OCI-LY1 (cell line): Measurements from ENCODE around the gene CCDC97.

ENCODE experiments used
- H2AFZ ChIP-seq: fragments of 200-600 bp; sonication (generic), shearing (Covaris generic); 2 replicates; pipeline ENCODE4 v1.6.0; 2014; ENCODE audit warnings: antibody characterized with exemption, mild to moderate bottlenecking, low read length
- H3F3A ChIP-seq: fragments of 200-600 bp; sonication (generic), shearing (Covaris generic); 2 replicates; pipeline ENCODE4 v1.6.0; 2014; ENCODE audit warnings: mild to moderate bottlenecking, antibody characterized with exemption, low read length, moderate library complexity; ENCODE audit not compliant: insufficient read depth
- H3K27ac ChIP-seq: fragments of 200-600 bp; sonication (generic); 2 replicates; pipeline ENCODE4 v1.5.1; 2014; ENCODE audit warnings: low read length, mixed run types, mild to moderate bottlenecking, low read depth; ENCODE audit not compliant: poor library complexity, severe bottlenecking
- H3K27me3 ChIP-seq: fragments of 200-600 bp; sonication (generic); 2 replicates; pipeline ENCODE4 v1.6.0; 2014; ENCODE audit warnings: antibody characterized with exemption, mild to moderate bottlenecking, low read length, moderate library complexity; ENCODE audit not compliant: insufficient read depth
- H3K36me3 ChIP-seq: fragments of 200-600 bp; sonication (generic); 2 replicates; pipeline ENCODE4 v1.6.1; 2014; ENCODE audit warnings: mild to moderate bottlenecking, antibody characterized with exemption, low read length, moderate library complexity, mixed read lengths; ENCODE audit not compliant: insufficient read depth
- H3K4me1 ChIP-seq: fragments of 200-600 bp; sonication (generic); 2 replicates; pipeline ENCODE4 v1.5.1; 2014; ENCODE audit warnings: mild to moderate bottlenecking, low read length, moderate library complexity; ENCODE audit not compliant: insufficient read depth, severe bottlenecking
- H3K4me2 ChIP-seq: fragments of 200-600 bp; sonication (generic), shearing (Covaris generic); 2 replicates; pipeline ENCODE4 v1.6.1; 2014; ENCODE audit warnings: low read length
- H3K4me3 ChIP-seq: fragments of 200-600 bp; sonication (generic); 2 replicates; pipeline ENCODE4 v1.5.1; 2014; ENCODE audit warnings: low read length, low read depth, mild to moderate bottlenecking, mixed read lengths; ENCODE audit not compliant: poor library complexity, severe bottlenecking
- H3K79me2 ChIP-seq: fragments of 200-600 bp; shearing (Covaris generic); 2 replicates; pipeline ENCODE4 v1.6.1; 2016; ENCODE audit warnings: mixed run types, low read length, mixed read lengths; ENCODE audit not compliant: insufficient read depth
- H3K9ac ChIP-seq: fragments of 200-600 bp; sonication (generic), shearing (Covaris generic); 2 replicates; pipeline ENCODE4 v1.6.1; 2014; ENCODE audit warnings: mild to moderate bottlenecking, low read length, mixed read lengths
- H3K9me2 ChIP-seq: fragments of 200-600 bp; sonication (generic), shearing (Covaris generic); 2 replicates; pipeline ENCODE4 v1.6.1; 2014; ENCODE audit warnings: low read depth, mild to moderate bottlenecking, low read length, mixed read lengths
- H3K9me3 ChIP-seq: fragments of 200-600 bp; shearing (Covaris generic); 2 replicates; pipeline ENCODE4 v1.6.1; 2014; ENCODE audit warnings: low read length, mixed read lengths
- H4K20me1 ChIP-seq: fragments of 200-600 bp; sonication (generic), shearing (Covaris generic); 2 replicates; pipeline ENCODE4 v1.6.0; 2016; ENCODE audit warnings: mild to moderate bottlenecking, low read length; ENCODE audit not compliant: insufficient read depth
- EZH2 ChIP-seq: fragments of 200-600 bp; sonication (generic), shearing (Covaris generic); IDR thresholded peaks from 2 replicates; pipeline ENCODE4 v1.8.0; 2017; ENCODE audit warnings: borderline replicate concordance, mixed run types, mild to moderate bottlenecking, antibody characterized with exemption, low read length, moderate library complexity, mixed read lengths
- TF ChIP-seq, protein P1 (sequence below): fragments of 200-600 bp; sonication (generic), shearing (Covaris generic); IDR thresholded peaks from 2 replicates; pipeline ENCODE4 v1.5.1; 2017; ENCODE audit warnings: mild to moderate bottlenecking, antibody characterized with exemption, low read length, moderate library complexity, mixed read lengths

Gene CCDC97

DNA sequence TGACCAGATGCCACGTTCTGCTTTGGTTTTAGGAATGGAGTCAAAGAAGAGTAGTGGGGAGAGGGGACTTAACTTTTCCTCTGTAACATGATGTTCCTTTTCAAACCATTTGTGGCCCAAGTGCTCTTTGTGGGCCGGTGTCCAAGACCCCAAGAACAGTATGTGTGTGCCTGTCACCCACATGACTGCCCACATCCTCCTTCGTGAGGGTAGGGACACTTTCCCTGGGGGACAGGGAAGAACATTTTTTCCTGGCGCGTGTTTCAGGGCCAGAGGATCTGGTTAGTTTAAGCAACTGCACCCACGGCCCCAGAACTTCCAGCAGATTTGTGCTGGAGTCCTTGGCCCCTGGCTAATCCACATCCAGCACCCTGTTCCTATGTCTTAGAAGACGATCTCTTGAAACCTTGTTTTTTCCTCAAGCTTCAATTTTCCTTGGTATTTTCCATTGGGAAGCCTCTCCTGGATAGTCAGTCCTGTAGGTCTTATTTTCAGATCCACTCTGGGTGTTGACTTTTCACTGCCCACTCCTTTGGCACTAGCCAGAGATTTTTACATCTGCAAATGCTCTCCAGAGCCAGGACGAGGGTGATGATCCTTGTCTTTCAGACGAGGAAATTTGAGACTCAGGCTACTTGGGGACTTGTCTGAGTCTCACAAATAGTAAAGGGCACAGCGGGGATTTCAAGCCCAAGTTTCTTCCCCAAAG, 10.8 kb upstream of the CCDC97 start:
- Histone ChIP-seq H2AFZ (no peak overlapping the region), H3K9me2 (no peaks in the 10 kb centered on the region), H3K27me3 (no peaks in the 10 kb centered on the region), H3K9ac (no peak overlapping the region), H3K79me2 (no peaks in the 10 kb centered on the region), H3K4me2 (no peak overlapping the region), H3F3A (no peaks in the 10 kb centered on the region), H3K36me3 (peaks cover 100% of the 10 kb centered on the region), H3K27ac (peak overlapping the region; percentile 69), H3K4me1 (peaks cover 54% of the 10 kb centered on the region), H3K4me3 (no peak overlapping the region), H4K20me1 (no peaks in the 10 kb centered on the region), H3K9me3 (no peaks in the 10 kb centered on the region)
- TF ChIP-seq, protein P1, sequence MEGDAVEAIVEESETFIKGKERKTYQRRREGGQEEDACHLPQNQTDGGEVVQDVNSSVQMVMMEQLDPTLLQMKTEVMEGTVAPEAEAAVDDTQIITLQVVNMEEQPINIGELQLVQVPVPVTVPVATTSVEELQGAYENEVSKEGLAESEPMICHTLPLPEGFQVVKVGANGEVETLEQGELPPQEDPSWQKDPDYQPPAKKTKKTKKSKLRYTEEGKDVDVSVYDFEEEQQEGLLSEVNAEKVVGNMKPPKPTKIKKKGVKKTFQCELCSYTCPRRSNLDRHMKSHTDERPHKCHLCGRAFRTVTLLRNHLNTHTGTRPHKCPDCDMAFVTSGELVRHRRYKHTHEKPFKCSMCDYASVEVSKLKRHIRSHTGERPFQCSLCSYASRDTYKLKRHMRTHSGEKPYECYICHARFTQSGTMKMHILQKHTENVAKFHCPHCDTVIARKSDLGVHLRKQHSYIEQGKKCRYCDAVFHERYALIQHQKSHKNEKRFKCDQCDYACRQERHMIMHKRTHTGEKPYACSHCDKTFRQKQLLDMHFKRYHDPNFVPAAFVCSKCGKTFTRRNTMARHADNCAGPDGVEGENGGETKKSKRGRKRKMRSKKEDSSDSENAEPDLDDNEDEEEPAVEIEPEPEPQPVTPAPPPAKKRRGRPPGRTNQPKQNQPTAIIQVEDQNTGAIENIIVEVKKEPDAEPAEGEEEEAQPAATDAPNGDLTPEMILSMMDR: no peak
- no peak for TF ChIP-seq EZH2

DNA sequence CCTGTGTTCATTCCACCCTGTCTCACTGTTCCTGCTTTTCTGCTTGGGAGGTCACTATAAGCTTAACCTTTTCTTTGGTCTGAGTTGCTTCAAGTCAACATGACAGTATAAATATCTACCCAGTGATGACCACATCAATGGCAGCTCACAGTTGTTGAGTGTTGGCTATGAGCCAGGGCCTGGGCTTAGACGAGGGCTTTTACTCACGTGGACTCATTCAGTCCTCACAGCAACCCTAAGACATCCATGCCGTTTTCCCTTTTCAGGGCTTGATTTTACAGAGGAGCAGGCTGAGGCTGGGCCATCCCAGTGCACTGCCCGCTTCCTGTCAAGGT, 10.2 kb upstream of the CCDC97 start:
- H3K27me3 ChIP-seq: no peaks in the 10 kb centered on the region
- no peaks in the 10 kb centered on the region for H3K79me2 ChIP-seq
- no peaks in the 10 kb centered on the region for H4K20me1 ChIP-seq
- H3K4me3 ChIP-seq: no peak overlapping the region
- H3K27ac ChIP-seq: peak overlapping the region; percentile 50
- H3K9ac ChIP-seq: no peak overlapping the region
- no peaks in the 10 kb centered on the region for H3K9me3 ChIP-seq
- no peak for TF ChIP-seq EZH2
- TF ChIP-seq, protein P1: no peak
- peaks cover 54% of the 10 kb centered on the region for H3K4me1 ChIP-seq
- no peaks in the 10 kb centered on the region for H3F3A ChIP-seq
- no peaks in the 10 kb centered on the region for H3K9me2 ChIP-seq
- no peak overlapping the region for H3K4me2 ChIP-seq
- no peak overlapping the region for H2AFZ ChIP-seq
- peaks cover 100% of the 10 kb centered on the region for H3K36me3 ChIP-seq

DNA sequence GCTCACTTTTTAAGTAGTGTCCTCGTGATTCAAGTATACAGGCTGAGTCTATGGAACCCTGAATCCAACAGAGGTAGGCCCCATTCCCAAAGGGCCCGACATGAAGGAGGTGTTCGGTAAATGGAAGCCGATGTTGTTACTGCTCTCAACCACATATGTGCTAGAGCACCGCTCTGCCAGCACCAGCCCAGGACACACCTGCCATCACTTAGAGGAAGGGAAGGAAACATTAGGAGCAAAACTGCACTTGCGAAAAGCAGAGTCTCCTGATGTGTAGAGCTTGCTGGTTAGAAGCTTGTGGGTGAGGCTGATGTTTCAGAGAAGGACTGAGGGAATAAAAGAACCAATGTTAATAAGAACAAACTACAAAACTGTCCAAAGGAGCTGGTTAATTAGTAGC, 9.4 kb upstream of the CCDC97 start:
- Histone ChIP-seq H3F3A (no peaks in the 10 kb centered on the region), H2AFZ (no peak overlapping the region), H3K36me3 (peaks cover 100% of the 10 kb centered on the region), H3K4me2 (no peak overlapping the region), H3K27me3 (no peaks in the 10 kb centered on the region), H3K4me3 (no peak overlapping the region), H3K4me1 (peaks cover 48% of the 10 kb centered on the region), H3K27ac (no peak overlapping the region), H3K9me3 (no peaks in the 10 kb centered on the region), H4K20me1 (no peaks in the 10 kb centered on the region), H3K79me2 (no peaks in the 10 kb centered on the region), H3K9ac (no peak overlapping the region), H3K9me2 (no peaks in the 10 kb centered on the region)
- TF ChIP-seq, protein P1: no peak
- TF ChIP-seq EZH2: no peak
